Astrocyte (in vitro differentiated cells and primary cell): ENCODE results near the gene HDAC8.

Experiments
- EZH2 ChIP-seq: IDR thresholded peaks from 2 replicates; pipeline ENCODE4 v1.6.1; 2012; ENCODE audit warnings: mild to moderate bottlenecking, low read length, inconsistent platforms; ENCODE audit not compliant: insufficient read depth
- TF ChIP-seq, protein P1 (sequence below): IDR thresholded peaks from 2 replicates; pipeline ENCODE4 v1.5.1; 2011; ENCODE audit warnings: low read depth, mild to moderate bottlenecking, inconsistent platforms, low read length, moderate library complexity; ENCODE audit not compliant: insufficient read depth

DNA sequence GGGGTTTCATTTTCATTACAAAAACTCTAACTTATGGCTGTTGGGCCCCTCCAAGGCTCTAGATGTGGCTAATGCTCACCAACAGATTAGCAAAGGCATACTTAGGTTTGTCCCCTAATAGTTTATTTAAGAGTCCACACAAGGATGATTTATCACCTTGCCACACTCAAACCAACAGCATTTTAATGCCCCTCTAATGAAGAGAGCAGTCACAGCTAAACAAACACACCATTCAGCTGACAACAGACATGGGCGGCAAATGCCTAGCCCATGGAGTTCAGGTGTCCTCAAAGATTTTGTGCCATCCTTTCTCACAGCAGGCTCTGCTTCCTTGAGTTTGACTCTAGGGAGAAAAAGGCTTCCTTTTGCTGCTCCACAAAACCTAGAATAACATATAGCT lies 205.1 kb downstream of the HDAC8 start:
- TF ChIP-seq, protein P1, sequence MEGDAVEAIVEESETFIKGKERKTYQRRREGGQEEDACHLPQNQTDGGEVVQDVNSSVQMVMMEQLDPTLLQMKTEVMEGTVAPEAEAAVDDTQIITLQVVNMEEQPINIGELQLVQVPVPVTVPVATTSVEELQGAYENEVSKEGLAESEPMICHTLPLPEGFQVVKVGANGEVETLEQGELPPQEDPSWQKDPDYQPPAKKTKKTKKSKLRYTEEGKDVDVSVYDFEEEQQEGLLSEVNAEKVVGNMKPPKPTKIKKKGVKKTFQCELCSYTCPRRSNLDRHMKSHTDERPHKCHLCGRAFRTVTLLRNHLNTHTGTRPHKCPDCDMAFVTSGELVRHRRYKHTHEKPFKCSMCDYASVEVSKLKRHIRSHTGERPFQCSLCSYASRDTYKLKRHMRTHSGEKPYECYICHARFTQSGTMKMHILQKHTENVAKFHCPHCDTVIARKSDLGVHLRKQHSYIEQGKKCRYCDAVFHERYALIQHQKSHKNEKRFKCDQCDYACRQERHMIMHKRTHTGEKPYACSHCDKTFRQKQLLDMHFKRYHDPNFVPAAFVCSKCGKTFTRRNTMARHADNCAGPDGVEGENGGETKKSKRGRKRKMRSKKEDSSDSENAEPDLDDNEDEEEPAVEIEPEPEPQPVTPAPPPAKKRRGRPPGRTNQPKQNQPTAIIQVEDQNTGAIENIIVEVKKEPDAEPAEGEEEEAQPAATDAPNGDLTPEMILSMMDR = no peak
- TF ChIP-seq EZH2 = no peak
